GM13977 (cell line): ENCODE data around the gene GFOD2.

Experiments used
- DNase-seq: peaks from one replicate; pipeline ENCODE4 v3.0.0; 2012; ENCODE audit warnings: low spot score
- CTCF ChIP-seq: IDR thresholded peaks from 2 replicates; pipeline ENCODE4 v1.5.1; 2012; ENCODE audit warnings: mild to moderate bottlenecking, control low read depth; ENCODE audit not compliant: insufficient read depth; ENCODE audit errors: extremely low read depth, missing control alignments
- in situ Hi-C: fragments of 300-500 bp; cut with MboI; formaldehyde crosslinking; loops from one replicate; pipeline ENCODE4 v1.12.0; 2022; ENCODE audit warnings: low sequenced_read_pairs, low pct_unique_long_range_greater_than_20kb, mixed read lengths, inconsistent platforms; ENCODE audit not compliant: unreplicated experiment

Gene GFOD2

GRCh38 chr16:67678354-67679023 lies 40.6 kb downstream of the GFOD2 start:
- in situ Hi-C loops = loop anchor here (10.0 to 25.0 kb wide), 2 partner anchors 136 to 384 kb away; no protein-coding TSS in a partner anchor
- TF ChIP-seq CTCF = no peak
- no peak for DNase-seq

- no peak for TF ChIP-seq CTCF
- DNase-seq = no peak
- in situ Hi-C loops = loop anchor here (10.0 to 25.0 kb wide), 2 partner anchors 137 to 385 kb away; no protein-coding TSS in a partner anchor
These were observed 41.4 kb downstream of the GFOD2 start for GRCh38 chr16:67677712-67678111.

GRCh38 chr16:67676939-67677338 lies 42.2 kb downstream of the GFOD2 start:
- no peak for DNase-seq
- no peak for TF ChIP-seq CTCF
- in situ Hi-C loops = loop anchor here (10.0 to 25.0 kb wide), 2 partner anchors 138 to 385 kb away; no protein-coding TSS in a partner anchor

- no peak for TF ChIP-seq CTCF
These were observed 42.6 kb downstream of the GFOD2 start for GRCh38 chr16:67676516-67676915.

GRCh38 chr16:67675999-67676398 lies 43.1 kb downstream of the GFOD2 start:
- no peak for DNase-seq
- in situ Hi-C loops = loop anchor here (10.0 to 25.0 kb wide), 2 partner anchors 139 to 386 kb away; no protein-coding TSS in a partner anchor
- no peak for TF ChIP-seq CTCF

More at GRCh38 chr16:67676516-67676915, 42.6 kb downstream of the GFOD2 start:
- DNase-seq = no peak
- in situ Hi-C loops = loop anchor here (10.0 to 25.0 kb wide), 2 partner anchors 138 to 386 kb away; no protein-coding TSS in a partner anchor

GRCh38 chr16:67675579-67675935 lies 43.6 kb downstream of the GFOD2 start:
- TF ChIP-seq CTCF = no peak
- in situ Hi-C loops = loop anchor here (10.0 to 25.0 kb wide), 2 partner anchors 139 to 387 kb away; no protein-coding TSS in a partner anchor
- DNase-seq = no peak
